ENCODE results near the gene SMIM27.
"Not testable (repeated sequence)": the region's sequence is repeated elsewhere in the genome, so short reads cannot be mapped to it uniquely, and the experiment has no call there.

Gene SMIM27

GRCh38 chr9:32533336-32533735 is 18.8 kb upstream of the SMIM27 start:
- TF ChIP-seq, protein P1, sequence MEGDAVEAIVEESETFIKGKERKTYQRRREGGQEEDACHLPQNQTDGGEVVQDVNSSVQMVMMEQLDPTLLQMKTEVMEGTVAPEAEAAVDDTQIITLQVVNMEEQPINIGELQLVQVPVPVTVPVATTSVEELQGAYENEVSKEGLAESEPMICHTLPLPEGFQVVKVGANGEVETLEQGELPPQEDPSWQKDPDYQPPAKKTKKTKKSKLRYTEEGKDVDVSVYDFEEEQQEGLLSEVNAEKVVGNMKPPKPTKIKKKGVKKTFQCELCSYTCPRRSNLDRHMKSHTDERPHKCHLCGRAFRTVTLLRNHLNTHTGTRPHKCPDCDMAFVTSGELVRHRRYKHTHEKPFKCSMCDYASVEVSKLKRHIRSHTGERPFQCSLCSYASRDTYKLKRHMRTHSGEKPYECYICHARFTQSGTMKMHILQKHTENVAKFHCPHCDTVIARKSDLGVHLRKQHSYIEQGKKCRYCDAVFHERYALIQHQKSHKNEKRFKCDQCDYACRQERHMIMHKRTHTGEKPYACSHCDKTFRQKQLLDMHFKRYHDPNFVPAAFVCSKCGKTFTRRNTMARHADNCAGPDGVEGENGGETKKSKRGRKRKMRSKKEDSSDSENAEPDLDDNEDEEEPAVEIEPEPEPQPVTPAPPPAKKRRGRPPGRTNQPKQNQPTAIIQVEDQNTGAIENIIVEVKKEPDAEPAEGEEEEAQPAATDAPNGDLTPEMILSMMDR (IDR thresholded peaks at IDR 0.05; ENCODE audit: low read depth, low read length) = no peak
- Histone ChIP-seq H3K9me3 (no peaks in the 10 kb centered on the region), H3K36me3 (no peaks in the 10 kb centered on the region), H3K4me3 (ENCODE audit: low read depth, low read length) (no peak overlapping the region), H3K27me3 (no peaks in the 10 kb centered on the region; the same call in 1 of the 2 replicates), H3K4me1 (no peaks in the 10 kb centered on the region)
- no peak for DNase-seq

DNA sequence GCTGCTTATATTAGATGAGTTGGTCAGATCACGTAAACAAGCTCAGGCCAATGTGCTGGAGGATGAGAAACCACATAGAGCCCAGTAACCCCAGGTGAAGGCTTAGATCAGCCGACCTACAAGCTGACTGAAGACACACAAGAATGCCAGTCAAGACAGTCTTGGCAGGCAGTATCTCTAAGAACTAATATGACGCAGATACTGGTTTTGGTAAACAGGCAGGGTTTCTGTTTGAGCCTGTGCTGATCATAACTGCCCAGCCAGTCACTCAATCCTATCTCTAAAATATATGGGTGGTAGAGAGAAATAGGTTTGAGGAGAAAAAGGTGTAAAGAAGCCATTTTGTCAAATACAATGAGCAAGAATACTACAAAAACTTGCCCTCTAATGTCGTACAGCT is 18.3 kb upstream of the SMIM27 start:
- H3K36me3 ChIP-seq = no peaks in the 10 kb centered on the region
- no peaks in the 10 kb centered on the region for H3K27me3 ChIP-seq
- H3K9me3 ChIP-seq = no peaks in the 10 kb centered on the region
- H3K4me1 ChIP-seq = no peaks in the 10 kb centered on the region
- no peak for DNase-seq
- H3K4me3 ChIP-seq (ENCODE audit: low read depth, low read length) = no peak overlapping the region
- TF ChIP-seq, protein P1 (IDR thresholded peaks at IDR 0.05; ENCODE audit: low read depth, low read length) = no peak

DNA sequence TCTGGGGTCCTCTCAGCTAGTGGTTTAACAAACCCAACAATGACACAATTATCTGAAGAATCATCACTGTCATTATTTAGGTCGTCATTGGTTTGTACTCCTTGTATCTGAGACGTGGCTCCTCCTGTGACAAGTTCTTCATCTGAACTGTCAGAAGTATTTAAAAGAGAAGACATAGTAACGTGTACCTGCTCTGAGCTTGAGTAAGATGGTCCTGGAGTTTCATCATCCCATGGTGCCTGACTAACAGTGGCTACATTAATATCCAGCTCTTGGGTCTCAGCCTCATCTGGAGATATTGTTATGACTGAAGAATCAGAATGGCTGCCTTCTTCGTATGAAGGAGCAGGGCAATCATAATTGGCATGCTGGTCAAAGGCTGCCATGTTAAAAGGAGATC is 9.1 kb upstream of the SMIM27 start:
- Histone ChIP-seq H3K4me3 (ENCODE audit: low read depth, low read length) (no peak overlapping the region), H3K4me1 (no peaks in the 10 kb centered on the region), H3K36me3 (peaks cover 17% of the 10 kb centered on the region; the same call in 1 of the 2 replicates), H3K9me3 (no peaks in the 10 kb centered on the region), H3K27me3 (no peaks in the 10 kb centered on the region)
- no peak for DNase-seq
- TF ChIP-seq, protein P1 (IDR thresholded peaks at IDR 0.05; ENCODE audit: low read depth, low read length) = no peak

DNA sequence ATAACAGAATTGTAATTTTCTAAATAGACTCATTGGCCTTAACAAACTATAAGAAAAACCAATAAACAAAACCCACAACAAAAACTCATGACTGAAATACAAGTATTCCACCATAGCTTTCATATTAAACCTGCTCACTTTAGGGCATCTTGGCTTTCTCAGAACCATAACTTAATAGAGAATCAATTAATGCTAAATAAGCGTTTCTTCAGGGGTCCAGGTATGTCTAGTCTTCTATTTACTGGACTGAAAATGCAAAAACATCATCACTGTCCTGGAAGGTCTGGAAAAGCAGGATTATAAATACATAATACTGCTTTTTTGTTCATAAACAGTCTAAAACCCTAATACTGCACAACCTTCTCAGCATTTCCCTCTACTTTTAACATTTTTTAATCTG is 6.2 kb upstream of the SMIM27 start:
- no peak for DNase-seq
- no peak overlapping the region for H3K4me3 ChIP-seq (ENCODE audit: low read depth, low read length)
- TF ChIP-seq, protein P1 (IDR thresholded peaks at IDR 0.05; ENCODE audit: low read depth, low read length) = no peak
- no peaks in the 10 kb centered on the region for H3K4me1 ChIP-seq
- H3K36me3 ChIP-seq = peaks cover 17% of the 10 kb centered on the region; the same call in 1 of the 2 replicates
- H3K27me3 ChIP-seq = no peaks in the 10 kb centered on the region
- no peaks in the 10 kb centered on the region for H3K9me3 ChIP-seq

- DNase-seq; H3K4me1 ChIP-seq; H3K4me3 ChIP-seq (ENCODE audit: low read depth, low read length); H3K9me3 ChIP-seq; H3K36me3 ChIP-seq; H3K27me3 ChIP-seq: not testable (repeated sequence)
Measured at GRCh38 chr9:32548213-32548612, 3.9 kb upstream of the SMIM27 start.

- H3K36me3 ChIP-seq = no peaks in the 10 kb centered on the region
- no peaks in the 10 kb centered on the region for H3K9me3 ChIP-seq
- no peaks in the 10 kb centered on the region for H3K27me3 ChIP-seq
- TF ChIP-seq, protein P1 (IDR thresholded peaks at IDR 0.05; ENCODE audit: low read depth, low read length) = peak; percentile 22
- H3K4me1 ChIP-seq = no peaks in the 10 kb centered on the region
- H3K4me3 ChIP-seq (ENCODE audit: low read depth, low read length) = peak overlapping the region; percentile 88
- DNase-seq = no peak
Measured at GRCh38 chr9:32550150-32550561, 2.0 kb upstream of the SMIM27 start.
